Glomerular visceral epithelial cell (primary cell): ENCODE measurements around the gene SLC25A19.

Experiments used
- DNase-seq: peaks from one replicate; pipeline ENCODE4 v3.0.0-alpha.2; 2016; ENCODE audit errors: extremely low spot score

SLC25A19 gene

GRCh38 chr17:75289115-75289831, at the start of gene SLC25A19:
Gene SLC25A19 (minus strand): TSS chr17:75289433. CDS start chr17:75286764, 2,669 bp downstream.
- DNase-seq: peak; percentile 99

- no peak for DNase-seq
Measured at GRCh38 chr17:75338335-75338734, 49.1 kb upstream of the SLC25A19 start.

GRCh38 chr17:75335315-75335714, 46.1 kb upstream of the SLC25A19 start:
- no peak for DNase-seq

GRCh38 chr17:75334723-75335122, 45.5 kb upstream of the SLC25A19 start:
- DNase-seq: no peak

- no peak for DNase-seq
Measured at GRCh38 chr17:75331671-75332070, 42.4 kb upstream of the SLC25A19 start.

GRCh38 chr17:75327757-75328156, 38.5 kb upstream of the SLC25A19 start:
- no peak for DNase-seq

GRCh38 chr17:75326226-75326848, 37.1 kb upstream of the SLC25A19 start:
- DNase-seq: no peak

- DNase-seq: no peak
Measured at GRCh38 chr17:75325827-75326225, 36.6 kb upstream of the SLC25A19 start.

- DNase-seq: no peak
Measured at GRCh38 chr17:75325348-75325747, 36.1 kb upstream of the SLC25A19 start.

- DNase-seq: no peak
Measured at GRCh38 chr17:75321506-75321905, 32.3 kb upstream of the SLC25A19 start.

GRCh38 chr17:75319904-75320691, 30.9 kb upstream of the SLC25A19 start:
- peak; percentile 35 for DNase-seq

GRCh38 chr17:75318615-75319222, 29.5 kb upstream of the SLC25A19 start:
- no peak for DNase-seq

- no peak for DNase-seq
Measured at GRCh38 chr17:75318211-75318610, 29.0 kb upstream of the SLC25A19 start.

GRCh38 chr17:75317671-75318070, 28.4 kb upstream of the SLC25A19 start:
- DNase-seq: no peak

GRCh38 chr17:75316253-75316652, 27.0 kb upstream of the SLC25A19 start:
- DNase-seq: no peak

GRCh38 chr17:75315541-75316243, 26.5 kb upstream of the SLC25A19 start:
- no peak for DNase-seq

GRCh38 chr17:75313941-75314551, 24.8 kb upstream of the SLC25A19 start:
- no peak for DNase-seq

GRCh38 chr17:75308732-75309629, 19.7 kb upstream of the SLC25A19 start:
- DNase-seq: no peak

- no peak for DNase-seq
Measured at GRCh38 chr17:75307957-75308731, 18.9 kb upstream of the SLC25A19 start.
